BJ (cell line): ENCODE data around the gene ISLR. TPM values are rescaled to one million over a fixed set of nuclear protein-coding genes. Genes with fewer than 3 reads are reported as not detected.
A peak's percentile ranks its signal among the peaks of the same experiment; 100 is the strongest.

Experiments used
- CTCF ChIA-PET: fragments of 350-600 bp; formaldehyde crosslinking; extraction: SDS; loops from one replicate; lab custom pipeline; 2021; ENCODE audit warnings: antibody characterized with exemption, inconsistent platforms; lab: Yijun Ruan, JAX
- POLR2A ChIA-PET: fragments of 300-600 bp; sonication (Branson Sonifier 250); formaldehyde crosslinking; extraction: SDS; loops from one replicate; lab custom pipeline; 2021; ENCODE audit warnings: antibody characterized with exemption; lab: Charles Lee
- DNase-seq: peaks from one replicate; pipeline ENCODE4 v3.0.0-alpha.2; 2011; ENCODE audit warnings: low read depth
- H3K27me3 ChIP-seq: 2 replicates; pipeline ENCODE4 v1.6.0; 2011; ENCODE audit warnings: low read length; ENCODE audit not compliant: control insufficient read depth, insufficient read depth
- H3K36me3 ChIP-seq: 2 replicates; pipeline ENCODE4 v1.5.1; 2011; ENCODE audit warnings: low read length; ENCODE audit not compliant: control insufficient read depth, insufficient read depth
- H3K4me3 ChIP-seq: 2 replicates; pipeline ENCODE4 v1.5.1; 2011; ENCODE audit warnings: low read depth, mild to moderate bottlenecking, control low read depth, low read length
- polyA plus RNA-seq: library from polyadenylated mRNA; depleted of rRNA; stranded (reverse); fragments of >200 nt; gene quantifications from 2 replicates; pipeline ENCODE4 v1.2.3, GENCODE V29; 2011
- TF ChIP-seq, protein P1 (sequence below): IDR thresholded peaks from 2 replicates; pipeline ENCODE4 v1.5.1; 2011; ENCODE audit warnings: low read depth, mild to moderate bottlenecking, control low read depth, inconsistent platforms, low read length, moderate library complexity; ENCODE audit not compliant: insufficient read depth

The ISLR gene
- polyA plus RNA-seq, 1 experiment, result 64.0 TPM

DNA sequence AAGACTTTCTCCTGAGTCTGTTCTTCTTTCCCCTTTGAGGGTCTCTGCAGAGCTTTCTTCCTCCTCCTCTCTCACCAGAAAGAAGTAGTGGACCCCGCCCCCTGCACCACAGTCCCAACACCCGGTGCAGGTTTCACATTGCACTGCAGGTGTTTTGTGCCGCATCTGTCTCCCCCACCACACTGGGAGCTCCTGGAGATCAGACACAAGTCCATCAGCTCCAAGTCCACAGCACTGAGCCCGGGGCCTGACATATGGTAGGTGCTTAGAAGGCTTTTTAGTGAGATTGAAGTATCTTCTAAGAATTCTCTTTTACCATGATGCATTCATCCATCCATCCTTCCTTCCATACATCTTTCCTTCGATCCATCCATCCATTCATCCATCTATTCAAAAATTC lies 19.2 kb downstream of the ISLR start:
- Histone ChIP-seq H3K36me3 (no peaks in the 10 kb centered on the region), H3K27me3 (no peaks in the 10 kb centered on the region), H3K4me3 (no peak overlapping the region)
- TF ChIP-seq, protein P1, sequence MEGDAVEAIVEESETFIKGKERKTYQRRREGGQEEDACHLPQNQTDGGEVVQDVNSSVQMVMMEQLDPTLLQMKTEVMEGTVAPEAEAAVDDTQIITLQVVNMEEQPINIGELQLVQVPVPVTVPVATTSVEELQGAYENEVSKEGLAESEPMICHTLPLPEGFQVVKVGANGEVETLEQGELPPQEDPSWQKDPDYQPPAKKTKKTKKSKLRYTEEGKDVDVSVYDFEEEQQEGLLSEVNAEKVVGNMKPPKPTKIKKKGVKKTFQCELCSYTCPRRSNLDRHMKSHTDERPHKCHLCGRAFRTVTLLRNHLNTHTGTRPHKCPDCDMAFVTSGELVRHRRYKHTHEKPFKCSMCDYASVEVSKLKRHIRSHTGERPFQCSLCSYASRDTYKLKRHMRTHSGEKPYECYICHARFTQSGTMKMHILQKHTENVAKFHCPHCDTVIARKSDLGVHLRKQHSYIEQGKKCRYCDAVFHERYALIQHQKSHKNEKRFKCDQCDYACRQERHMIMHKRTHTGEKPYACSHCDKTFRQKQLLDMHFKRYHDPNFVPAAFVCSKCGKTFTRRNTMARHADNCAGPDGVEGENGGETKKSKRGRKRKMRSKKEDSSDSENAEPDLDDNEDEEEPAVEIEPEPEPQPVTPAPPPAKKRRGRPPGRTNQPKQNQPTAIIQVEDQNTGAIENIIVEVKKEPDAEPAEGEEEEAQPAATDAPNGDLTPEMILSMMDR, result no peak
- CTCF ChIA-PET, result no interaction called here
- DNase-seq, result no peak
- POLR2A ChIA-PET, result no interaction called here

DNA sequence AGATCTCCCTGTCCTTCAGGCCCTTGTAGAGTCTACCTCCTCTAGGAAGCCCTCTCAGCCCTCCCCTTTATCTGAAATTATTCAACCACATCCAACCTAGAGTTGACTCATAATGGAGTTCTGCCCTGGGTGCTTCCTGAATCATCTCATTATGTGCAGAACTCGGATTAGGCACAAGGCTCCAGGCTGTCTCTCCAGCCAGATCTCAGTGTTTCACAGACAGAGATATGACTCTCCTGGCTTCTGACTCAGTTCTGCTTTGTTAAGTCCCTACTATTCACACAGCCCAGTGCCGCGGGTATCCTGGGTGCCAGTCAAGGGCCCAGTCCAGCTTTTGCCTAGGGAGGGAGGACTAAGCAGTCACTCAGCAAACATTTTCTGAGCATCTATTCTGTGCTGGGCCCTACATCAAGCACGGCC lies 19.8 kb downstream of the ISLR start:
- TF ChIP-seq, protein P1, result no peak
- DNase-seq, result peak; percentile 68
- CTCF ChIA-PET, result no interaction called here
- POLR2A ChIA-PET, result no interaction called here
- Histone ChIP-seq H3K4me3 (no peak overlapping the region), H3K36me3 (no peaks in the 10 kb centered on the region), H3K27me3 (no peaks in the 10 kb centered on the region)

DNA sequence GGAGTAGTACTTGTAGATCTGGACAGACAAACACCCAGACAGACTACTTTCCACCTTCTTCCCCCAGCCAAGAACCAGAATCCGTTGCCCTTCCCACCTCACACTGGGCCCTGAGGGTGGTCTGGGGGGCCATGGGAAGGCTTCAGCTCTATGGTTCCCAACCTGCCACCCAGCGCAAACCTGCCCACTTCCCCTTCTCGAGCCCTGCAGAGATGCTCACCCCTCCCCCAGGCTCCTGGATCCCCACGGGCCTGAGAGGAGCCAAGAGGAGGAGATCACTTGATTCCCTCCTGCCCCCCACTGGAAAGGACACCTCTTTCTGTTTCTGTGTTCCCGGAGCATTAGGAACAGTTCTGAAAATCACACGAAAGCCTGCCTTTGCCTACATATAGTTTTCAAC lies 20.4 kb downstream of the ISLR start:
- no peak for DNase-seq
- TF ChIP-seq, protein P1, result no peak
- CTCF ChIA-PET, result interaction anchor here (0.6 kb wide), 1 partner anchor 75 kb away, joined by 3 read pairs; no protein-coding TSS in a partner anchor
- POLR2A ChIA-PET, result interaction anchor here (0.7 kb wide), 1 partner anchor 13 kb away, joined by 3 read pairs; no protein-coding TSS in a partner anchor
- Histone ChIP-seq H3K27me3 (no peaks in the 10 kb centered on the region), H3K36me3 (no peaks in the 10 kb centered on the region), H3K4me3 (no peak overlapping the region)

DNA sequence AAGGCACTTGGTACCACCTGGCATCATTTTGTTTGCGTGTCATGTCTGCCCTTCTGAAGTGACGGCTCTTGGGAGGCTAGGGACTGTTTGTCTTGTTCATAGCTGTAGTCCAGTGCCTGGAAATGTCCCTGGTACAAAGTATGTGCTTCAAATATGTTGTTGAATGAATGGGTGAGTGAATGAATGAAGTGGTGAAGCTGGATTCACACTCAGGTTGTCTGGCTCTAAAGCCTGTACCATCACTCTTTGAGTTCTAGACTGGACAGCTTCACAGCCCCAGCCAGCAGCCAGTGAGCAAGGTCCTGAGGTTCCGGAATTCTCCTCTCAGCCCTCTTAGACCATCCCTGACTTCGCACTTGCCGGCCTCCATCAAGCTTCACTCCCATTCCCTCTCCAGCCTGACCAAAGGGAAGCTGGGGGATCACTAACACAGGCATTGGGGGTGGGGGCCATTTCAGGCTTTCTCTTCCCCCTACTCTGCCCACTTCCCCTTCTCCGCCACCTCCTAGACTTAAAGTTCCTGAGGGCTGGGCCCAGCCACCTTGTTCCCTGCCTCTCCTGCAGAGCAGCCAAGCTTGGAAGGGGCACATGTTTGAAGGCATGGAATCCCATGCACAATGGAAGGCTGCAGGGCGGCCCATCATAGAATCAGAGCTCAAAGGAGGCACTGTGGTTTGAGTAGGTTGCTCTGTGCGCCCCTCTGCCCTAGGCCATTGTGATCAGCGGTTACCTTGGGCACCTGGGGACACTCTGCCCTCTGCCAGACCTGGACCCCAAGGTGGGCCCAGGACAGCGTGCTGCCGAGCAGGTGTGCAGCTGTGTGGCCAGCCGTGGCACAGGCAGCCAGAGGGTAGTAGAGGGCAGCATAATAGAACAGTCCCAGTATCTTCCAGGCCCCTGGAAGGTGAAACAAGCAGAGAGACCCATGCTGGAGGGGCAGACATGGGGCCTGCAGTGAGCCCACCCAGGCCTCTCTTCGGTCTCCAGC lies 21.4 kb downstream of the ISLR start:
- H3K4me3 ChIP-seq, result no peak overlapping the region
- no peaks in the 10 kb centered on the region; the same call in 1 of the 2 replicates for H3K36me3 ChIP-seq
- CTCF ChIA-PET, result interaction anchor here (0.7 to 1.2 kb wide), 3 partner anchors 8 to 25 kb away, joined by 3 to 4 read pairs (median 3); partner anchors contain the start of gene STRA6
- DNase-seq, result no peak
- TF ChIP-seq, protein P1, result no peak
- no peaks in the 10 kb centered on the region for H3K27me3 ChIP-seq
- POLR2A ChIA-PET, result interaction anchor here (0.7 kb wide), 1 partner anchor 14 kb away, joined by 3 read pairs; no protein-coding TSS in a partner anchor

GRCh38 chr15:74196175-74196574 lies 22.7 kb downstream of the ISLR start:
- ChIA-PET CTCF (interaction anchor here (0.8 to 1.2 kb wide), 7 partner anchors 9 to 159 kb away, joined by 3 to 5 read pairs (median 3); no protein-coding TSS in a partner anchor), POLR2A (interaction anchor here (0.5 to 0.9 kb wide), 2 partner anchors 23 kb away, joined by 3 read pairs; partner anchors contain the start of gene ISLR)
- no peak overlapping the region for H3K4me3 ChIP-seq
- TF ChIP-seq, protein P1, result no peak
- no peaks in the 10 kb centered on the region for H3K27me3 ChIP-seq
- H3K36me3 ChIP-seq, result no peaks in the 10 kb centered on the region; the same call in 1 of the 2 replicates
- DNase-seq, result peak; percentile 89
